ENCODE results near the gene XG.
"Not testable (repeated sequence)": the region's sequence is repeated elsewhere in the genome, so short reads cannot be mapped to it uniquely, and the experiment has no call there.

XG gene

GRCh38 chrX:2781226-2781571, 29.4 kb downstream of the XG start:
- DNase-seq (ENCODE audit: low read depth) = no peak

DNA sequence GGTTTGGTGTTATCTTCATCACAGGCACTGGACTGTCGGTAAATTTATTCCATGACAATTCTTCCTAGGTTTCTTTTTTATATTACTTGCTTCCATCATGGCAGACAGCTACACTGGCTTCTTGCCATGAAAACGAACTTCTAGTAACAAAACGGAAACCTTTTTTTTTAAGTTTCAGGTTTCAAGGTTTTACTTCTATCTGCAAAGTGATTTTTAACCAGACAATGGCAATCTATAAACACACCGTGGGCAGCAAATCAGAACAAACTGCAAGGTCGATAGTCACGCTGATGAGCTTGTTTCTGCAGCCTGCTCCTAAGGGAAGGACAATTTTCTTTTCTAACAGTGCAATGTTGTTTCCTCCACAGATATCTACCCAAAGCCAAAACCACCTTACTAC, 29.9 kb downstream of the XG start:
- DNase-seq (ENCODE audit: low read depth) = no peak

- no peak for DNase-seq (ENCODE audit: low read depth)
Measured at GRCh38 chrX:2782171-2782570, 30.3 kb downstream of the XG start.

DNA sequence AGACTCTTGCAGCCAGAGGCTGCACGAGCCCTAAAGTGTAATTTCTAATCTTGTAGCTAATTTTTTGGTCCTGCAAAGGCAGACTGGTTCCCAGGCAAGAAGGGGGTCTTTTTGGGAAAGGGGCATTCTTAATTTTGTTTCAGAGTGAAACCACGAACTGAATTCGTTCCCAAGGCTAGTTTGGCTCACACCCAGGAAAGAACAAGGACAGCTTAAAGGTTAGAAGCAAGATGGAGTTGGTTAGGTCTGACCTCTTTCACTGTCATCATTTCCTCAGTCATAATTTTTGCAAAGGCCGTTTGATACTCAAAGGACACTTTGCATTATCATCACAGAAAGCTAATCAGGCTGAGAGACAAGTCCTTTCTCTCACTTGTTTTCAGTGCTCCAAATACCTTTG, 30.9 kb downstream of the XG start:
- DNase-seq (ENCODE audit: low read depth) = no peak

DNA sequence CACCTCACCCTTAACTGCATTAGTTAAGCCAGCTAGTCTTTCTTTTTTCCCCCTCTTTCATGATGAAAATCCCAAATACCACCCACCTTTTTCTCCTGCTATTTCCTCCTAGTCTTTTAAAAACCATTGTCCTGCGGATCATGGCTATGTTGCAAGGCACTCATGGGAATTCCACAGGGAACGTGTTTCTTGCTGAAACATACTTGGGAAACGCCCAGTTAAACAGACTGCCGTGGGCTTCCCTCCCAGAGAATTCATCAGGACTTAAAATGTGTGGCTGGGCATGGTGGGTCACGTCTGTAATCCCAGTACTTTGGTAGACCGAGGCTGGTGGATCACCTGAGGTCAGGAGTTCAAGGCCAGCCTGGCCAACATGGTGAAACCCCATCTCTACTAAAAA, 32.2 kb downstream of the XG start:
- no peak for DNase-seq (ENCODE audit: low read depth)

GRCh38 chrX:2785538-2785937, 33.7 kb downstream of the XG start:
- DNase-seq (ENCODE audit: low read depth) = no peak

GRCh38 chrX:2788980-2789379, 37.1 kb downstream of the XG start:
- DNase-seq (ENCODE audit: low read depth) = no peak

DNA sequence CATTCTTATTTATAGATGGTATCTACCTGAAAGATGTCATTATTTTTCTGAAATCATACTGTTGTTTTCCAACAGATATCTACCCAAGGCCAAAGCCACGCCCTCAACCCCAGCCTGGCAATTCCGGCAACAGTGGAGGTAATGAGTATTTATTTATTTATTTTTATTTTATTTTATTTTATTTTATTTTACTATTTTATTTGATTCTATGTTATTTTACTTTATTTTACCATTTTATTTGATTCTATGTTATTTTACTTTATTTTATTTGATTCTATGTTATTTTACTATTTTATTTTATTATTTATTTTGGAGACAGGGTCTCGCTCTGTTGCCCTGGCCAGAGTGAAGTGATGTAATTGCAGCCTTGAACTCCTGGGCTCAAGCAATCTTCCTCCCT, 37.7 kb downstream of the XG start:
- DNase-seq (ENCODE audit: low read depth) = no peak

DNA sequence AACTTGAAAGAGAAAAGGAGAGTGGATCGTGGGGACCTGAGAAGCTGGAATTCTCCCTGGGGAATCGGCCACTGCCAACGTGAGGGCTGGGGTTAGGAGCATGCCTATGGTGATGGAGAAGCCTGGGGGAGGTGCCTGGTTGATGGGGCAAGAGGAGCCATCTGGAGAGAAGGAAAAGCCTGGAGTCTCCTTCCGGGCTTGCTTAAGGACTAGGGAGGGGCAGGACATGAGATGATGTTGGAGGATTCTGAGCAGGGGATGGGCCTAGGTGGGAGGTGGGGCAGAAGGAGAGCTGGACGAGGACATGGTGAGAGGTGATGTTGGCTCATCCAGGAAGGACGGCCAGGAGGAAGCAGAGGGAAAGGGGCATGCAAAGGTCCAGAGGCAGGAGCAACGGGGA, 41.9 kb downstream of the XG start:
- DNase-seq (ENCODE audit: low read depth) = no peak

- DNase-seq (ENCODE audit: low read depth) = no peak
Measured at GRCh38 chrX:2794336-2794735, 42.5 kb downstream of the XG start.

DNA sequence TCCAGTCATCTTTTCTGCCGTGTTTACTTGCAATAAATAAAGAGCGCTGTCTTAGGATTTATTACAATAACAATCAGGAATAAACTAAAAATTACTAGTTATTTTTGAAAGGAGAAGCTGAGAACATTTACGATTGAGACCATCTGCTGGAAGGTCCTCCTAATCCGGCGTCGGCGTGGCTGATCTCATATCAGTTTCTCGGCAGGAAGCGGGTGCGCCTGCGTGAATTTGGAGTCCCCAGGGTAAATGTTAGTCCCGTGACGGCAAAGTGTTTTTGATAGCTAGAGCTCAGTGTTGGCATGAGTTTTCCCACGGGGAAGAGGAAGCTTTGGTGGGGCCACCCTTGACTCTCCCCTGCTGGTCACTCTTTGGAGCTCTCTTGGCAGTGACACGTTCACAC, 45.0 kb downstream of the XG start:
- DNase-seq (ENCODE audit: low read depth) = not testable (repeated sequence)

GRCh38 chrX:2799369-2799768, 47.5 kb downstream of the XG start:
- DNase-seq (ENCODE audit: low read depth) = no peak

DNA sequence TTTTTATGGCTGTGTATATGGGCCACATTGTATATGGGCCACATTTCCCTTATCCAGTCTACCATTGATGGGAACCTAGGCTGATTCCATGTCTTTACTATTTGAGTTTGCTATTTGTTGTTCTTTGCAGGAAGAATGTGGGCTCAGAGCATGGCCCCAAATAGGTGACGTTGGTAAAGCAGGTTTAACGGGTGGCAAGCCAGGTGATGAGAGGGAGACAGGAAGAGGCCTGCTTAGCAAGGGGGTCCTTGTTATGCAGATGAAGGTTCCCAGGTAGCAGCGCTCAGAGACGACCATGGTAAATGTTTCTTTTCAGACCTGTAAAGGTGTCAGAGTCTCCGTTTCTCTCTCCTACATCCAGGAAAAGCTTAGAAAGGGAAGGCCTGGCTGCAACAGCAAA, 48.1 kb downstream of the XG start:
- DNase-seq (ENCODE audit: low read depth) = not testable (repeated sequence)

DNA sequence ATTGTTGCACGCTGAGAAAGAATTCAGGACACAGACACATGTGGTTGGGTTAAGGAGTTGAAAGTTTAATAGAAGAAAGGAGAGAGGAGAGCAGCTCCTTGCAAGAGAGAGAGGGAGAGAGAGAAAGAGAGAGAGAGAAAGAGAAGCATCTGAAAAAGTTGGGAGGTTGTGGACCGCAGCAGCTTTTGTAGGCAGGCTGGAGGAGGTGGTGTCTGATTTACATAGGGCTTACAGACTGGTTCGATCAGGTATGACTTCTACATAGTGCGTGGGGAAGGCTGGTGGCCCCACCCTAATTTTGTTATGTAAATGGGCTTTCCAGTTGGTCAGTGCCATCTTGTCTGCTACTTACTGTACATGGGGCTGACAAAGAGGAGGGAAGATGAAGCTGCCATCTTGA, 49.4 kb downstream of the XG start:
- DNase-seq (ENCODE audit: low read depth) = no peak

DNA sequence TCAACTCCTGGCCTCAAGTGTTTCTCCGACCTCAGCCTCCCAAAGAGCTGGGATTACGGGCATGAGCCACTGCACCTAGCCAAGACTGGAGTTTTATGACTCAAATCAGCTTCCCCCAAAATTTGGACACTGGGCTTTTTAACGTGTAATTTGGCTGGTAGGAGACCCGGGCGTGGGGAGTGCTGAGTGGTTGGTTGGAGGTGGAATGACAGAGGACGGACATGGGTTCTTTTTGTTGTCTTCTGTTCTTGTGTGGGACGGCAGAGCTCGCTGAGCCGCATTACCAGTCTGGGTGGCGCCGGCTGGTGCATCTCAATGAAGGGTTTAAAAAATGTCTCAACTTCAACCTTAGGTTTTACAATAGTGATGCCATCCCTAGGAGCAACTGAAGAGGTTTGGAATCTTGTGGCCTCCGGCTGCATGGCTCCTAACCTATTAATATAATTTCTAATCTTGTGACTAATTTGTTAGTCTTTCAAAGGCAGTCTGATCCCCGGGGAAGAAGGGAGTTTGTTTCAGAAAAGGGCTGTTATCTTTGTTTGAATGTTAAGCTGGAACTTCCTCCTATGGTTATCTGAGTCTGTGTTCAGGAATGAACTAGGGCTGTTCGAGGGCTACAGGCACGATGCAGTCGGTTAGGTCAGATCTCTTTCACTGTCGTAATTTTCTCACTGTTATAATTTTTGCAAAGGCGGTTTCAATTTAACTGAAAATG, 50.7 kb downstream of the XG start:
- not testable (repeated sequence) for DNase-seq (ENCODE audit: low read depth)

DNA sequence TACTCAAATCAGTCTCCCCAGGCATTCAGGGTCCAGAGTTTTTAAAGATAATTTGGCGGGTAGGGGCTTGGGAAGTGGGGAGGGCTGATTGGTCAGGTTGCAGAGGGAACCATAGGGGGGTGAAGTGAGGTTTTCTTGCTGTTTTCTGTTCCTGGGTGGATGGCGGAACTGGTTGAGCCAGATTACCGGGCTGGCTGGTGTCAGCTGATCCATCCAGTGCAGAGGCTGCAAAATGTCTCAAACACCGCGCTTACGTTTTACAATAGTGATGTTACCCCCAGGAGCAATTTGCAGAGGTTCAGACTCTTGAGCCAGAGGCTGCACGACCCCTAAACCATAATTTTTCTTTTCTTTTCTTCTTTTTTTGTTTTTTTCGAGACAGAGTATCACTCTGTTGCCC, 51.6 kb downstream of the XG start:
- DNase-seq (ENCODE audit: low read depth) = not testable (repeated sequence)

GRCh38 chrX:2804106-2804843, 52.4 kb downstream of the XG start:
- not testable (repeated sequence) for DNase-seq (ENCODE audit: low read depth)

GRCh38 chrX:2804858-2805257, 53.0 kb downstream of the XG start:
- DNase-seq (ENCODE audit: low read depth) = not testable (repeated sequence)

DNA sequence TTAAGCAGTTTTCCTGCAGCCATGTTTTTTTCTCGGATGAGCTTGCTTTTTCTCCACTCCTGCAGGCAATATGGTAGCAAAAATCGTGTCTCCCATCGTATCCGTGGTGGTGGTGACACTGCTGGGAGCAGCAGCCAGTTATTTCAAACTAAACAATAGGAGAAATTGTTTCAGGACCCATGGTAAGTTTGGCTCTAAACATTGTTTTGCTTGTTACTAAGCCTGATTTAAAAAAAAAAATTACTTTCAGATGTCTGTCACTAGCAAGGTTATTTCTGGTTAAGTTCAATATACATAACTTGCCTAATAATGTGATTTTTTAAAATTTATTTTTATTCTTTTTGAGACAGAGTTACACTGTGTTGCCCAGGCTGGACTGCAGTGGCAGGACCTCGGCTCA, 59.4 kb downstream of the XG start:
- DNase-seq (ENCODE audit: low read depth) = no peak

- DNase-seq (ENCODE audit: low read depth) = not testable (repeated sequence)
Measured at GRCh38 chrX:2812161-2812907, 60.5 kb downstream of the XG start.

DNA sequence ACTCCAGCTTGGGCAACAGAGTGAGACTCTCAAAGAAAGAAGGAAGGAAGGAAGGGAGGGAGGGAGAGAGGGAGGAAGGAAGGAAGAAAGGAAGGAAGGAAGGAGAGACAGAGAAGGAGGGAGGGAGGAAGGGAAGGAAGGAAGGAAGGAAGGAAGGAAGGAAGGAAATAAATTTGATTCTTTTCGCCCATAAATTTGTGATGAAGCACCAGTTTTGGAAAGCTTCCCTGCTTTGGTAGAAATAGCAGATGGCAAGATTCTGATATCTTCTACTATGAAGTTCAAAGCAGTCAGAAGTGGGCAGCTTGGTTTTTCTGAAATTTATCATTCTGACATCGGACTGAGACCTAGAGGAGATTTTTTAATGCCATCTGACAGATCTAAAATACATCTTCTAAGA, 65.2 kb downstream of the XG start:
- DNase-seq (ENCODE audit: low read depth) = no peak

- no peak for DNase-seq (ENCODE audit: low read depth)
Measured at GRCh38 chrX:2819345-2820135, 67.7 kb downstream of the XG start.

Measured in non-pigmented ciliary epithelial cell (primary cell).